Ascending aorta (tissue), 2 donors: Measurements from ENCODE around the gene TRIO. TPM values are rescaled to one million over a fixed set of nuclear protein-coding genes. Genes with fewer than 3 reads are reported as not detected.

Experiments used
- DNase-seq, 2 donors: peaks; one replicate each; pipeline ENCODE4 v3.0.0-alpha.2; 2019; ENCODE audit warnings: low spot score in 2 of 2
- H3K27ac ChIP-seq, 2 donors: fragments of 200-600 bp; sonication (generic); one replicate each; pipeline ENCODE4 v1.5.1; 2016 to 2017; ENCODE audit warnings: mild to moderate bottlenecking in 1 of 2
- H3K27me3 ChIP-seq: fragments of 200-600 bp; sonication (generic); one replicate; pipeline ENCODE4 v1.5.1; 2017
- H3K36me3 ChIP-seq, 2 donors: fragments of 200-600 bp; sonication (generic); one replicate each; pipeline ENCODE4 v1.5.1; 2016
- H3K4me1 ChIP-seq, 2 donors: fragments of 200-600 bp; sonication (generic); one replicate each; pipeline ENCODE4 v1.5.1; 2016 to 2017; ENCODE audit warnings: mild to moderate bottlenecking in 1 of 2
- H3K4me3 ChIP-seq, 2 donors: fragments of 200-600 bp; sonication (generic); one replicate each; pipeline ENCODE4 v1.5.1; 2016 to 2017; ENCODE audit warnings: mild to moderate bottlenecking in 1 of 2
- H3K9me3 ChIP-seq, 2 donors: fragments of 200-600 bp; sonication (generic); one replicate each; pipeline ENCODE4 v1.5.1; 2016
- intact Hi-C: fragments of 100-400 bp; cut with DNase I; formaldehyde crosslinking; loops from one replicate; pipeline ENCODE4 v1.15.1; 2023
- total RNA-seq: library from RNA; depleted of rRNA; stranded (reverse); fragments of >200 nt; gene quantifications from one replicate; pipeline ENCODE4 v1.1.0, GENCODE V29; 2016
- TF ChIP-seq, protein P1 (sequence below), 3 experiments: fragments of 200-600 bp in 2 of 3; fragments of 450-650 bp in 1 of 3; sonication (generic) in 2 of 3; IDR thresholded peaks; one replicate each; pipeline ENCODE4 v1.5.1; 2016 to 2019; ENCODE audit warnings: antibody characterized with exemption in 3 of 3, mild to moderate bottlenecking in 1 of 3, moderate library complexity in 1 of 3

TRIO gene
- total RNA-seq, 1 donor from 2014 or later: 262 TPM

DNA sequence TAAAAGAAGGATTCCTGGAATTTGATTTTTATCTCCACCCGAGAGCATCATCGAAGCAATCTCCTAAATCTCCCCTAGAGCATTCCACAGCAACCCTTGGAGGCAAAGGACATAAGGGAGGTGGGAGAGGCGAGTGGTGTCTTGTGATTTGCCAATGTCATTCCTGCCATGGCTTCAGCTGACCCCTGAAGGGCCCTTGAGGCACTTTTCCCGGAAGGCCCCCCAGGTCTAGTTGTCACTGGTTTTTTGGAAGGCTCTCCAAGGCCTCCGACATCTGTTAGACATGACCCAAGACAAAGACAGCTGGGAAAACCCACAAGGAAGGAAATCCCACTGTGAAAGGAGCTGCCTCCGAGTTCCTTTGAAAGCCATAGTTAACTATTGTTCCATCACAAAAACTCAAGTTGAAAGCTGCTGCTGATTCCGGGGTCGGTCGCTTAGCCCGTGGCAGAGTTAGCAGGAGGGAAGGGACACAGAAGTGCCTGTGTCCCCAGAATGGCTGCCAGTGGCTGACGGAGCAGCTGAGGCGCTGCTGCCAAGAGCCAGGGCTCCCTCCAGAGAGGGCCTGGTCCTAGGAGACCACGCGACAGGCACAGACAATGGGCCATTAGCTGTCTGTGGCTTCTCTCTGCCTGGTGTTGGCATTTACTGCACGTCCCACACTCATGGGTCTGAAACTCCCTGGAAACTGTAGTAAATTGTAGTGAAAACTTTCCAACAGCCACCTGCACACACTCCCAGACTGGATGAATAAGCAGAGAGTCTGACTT lies 24.4 kb upstream of the TRIO start:
- Histone ChIP-seq H3K27me3 (no peaks in the 10 kb centered on the region), H3K27ac (no peak overlapping the region), H3K4me3 (no peak overlapping the region), H3K4me1 (no peaks in the 10 kb centered on the region), H3K9me3 (no peaks in the 10 kb centered on the region), H3K36me3 (no peaks in the 10 kb centered on the region)
- intact Hi-C loops: no loop called here
- no peak for DNase-seq
- TF ChIP-seq, protein P1, sequence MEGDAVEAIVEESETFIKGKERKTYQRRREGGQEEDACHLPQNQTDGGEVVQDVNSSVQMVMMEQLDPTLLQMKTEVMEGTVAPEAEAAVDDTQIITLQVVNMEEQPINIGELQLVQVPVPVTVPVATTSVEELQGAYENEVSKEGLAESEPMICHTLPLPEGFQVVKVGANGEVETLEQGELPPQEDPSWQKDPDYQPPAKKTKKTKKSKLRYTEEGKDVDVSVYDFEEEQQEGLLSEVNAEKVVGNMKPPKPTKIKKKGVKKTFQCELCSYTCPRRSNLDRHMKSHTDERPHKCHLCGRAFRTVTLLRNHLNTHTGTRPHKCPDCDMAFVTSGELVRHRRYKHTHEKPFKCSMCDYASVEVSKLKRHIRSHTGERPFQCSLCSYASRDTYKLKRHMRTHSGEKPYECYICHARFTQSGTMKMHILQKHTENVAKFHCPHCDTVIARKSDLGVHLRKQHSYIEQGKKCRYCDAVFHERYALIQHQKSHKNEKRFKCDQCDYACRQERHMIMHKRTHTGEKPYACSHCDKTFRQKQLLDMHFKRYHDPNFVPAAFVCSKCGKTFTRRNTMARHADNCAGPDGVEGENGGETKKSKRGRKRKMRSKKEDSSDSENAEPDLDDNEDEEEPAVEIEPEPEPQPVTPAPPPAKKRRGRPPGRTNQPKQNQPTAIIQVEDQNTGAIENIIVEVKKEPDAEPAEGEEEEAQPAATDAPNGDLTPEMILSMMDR (IDR thresholded peaks at IDR 0.05): no peak

DNA sequence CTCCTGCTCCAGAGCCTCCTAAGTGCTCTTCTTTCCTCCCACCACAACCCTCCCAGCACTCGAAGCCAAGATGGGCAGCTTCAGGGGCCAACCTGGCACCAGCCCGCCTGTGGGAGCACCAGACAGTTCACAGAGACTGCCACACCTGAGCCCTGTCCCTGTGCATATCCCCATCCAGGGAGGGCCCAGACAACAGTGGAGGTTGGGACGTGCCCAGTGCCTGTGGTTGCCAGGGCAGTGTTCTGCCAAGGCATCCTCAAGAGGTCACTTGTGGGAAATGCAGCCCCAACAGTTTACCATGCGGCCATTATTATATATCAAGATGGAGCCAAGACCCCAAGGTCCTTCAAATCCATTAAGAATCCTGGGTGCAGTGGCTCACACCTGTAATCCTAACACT lies 23.0 kb upstream of the TRIO start:
- Histone ChIP-seq H3K9me3 (no peaks in the 10 kb centered on the region), H3K4me3 (no peak overlapping the region), H3K27ac (no peak overlapping the region), H3K36me3 (no peaks in the 10 kb centered on the region), H3K4me1 (no peaks in the 10 kb centered on the region), H3K27me3 (no peaks in the 10 kb centered on the region)
- TF ChIP-seq, protein P1 (IDR thresholded peaks at IDR 0.05): no peak
- intact Hi-C loops: no loop called here
- no peak for DNase-seq

DNA sequence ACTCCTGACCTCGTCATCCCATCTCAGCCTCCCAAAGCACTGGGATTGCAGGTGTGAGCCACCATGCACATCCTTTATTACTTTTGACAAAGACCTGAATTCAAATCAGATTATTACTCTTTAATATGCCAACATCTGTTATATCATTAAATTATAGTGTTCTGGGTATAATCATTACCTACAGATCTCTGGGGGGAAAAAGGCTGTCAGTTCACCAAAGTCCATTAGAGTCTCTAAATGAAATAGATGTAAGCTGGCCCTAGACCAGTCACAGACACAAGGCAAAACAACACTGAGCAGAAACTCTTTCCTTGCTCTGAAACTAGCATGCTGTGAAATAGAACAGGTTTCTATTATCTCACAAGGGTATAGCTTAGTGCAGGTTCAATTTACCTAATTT lies 21.6 kb upstream of the TRIO start:
- H3K9me3 ChIP-seq: no peaks in the 10 kb centered on the region
- H3K4me3 ChIP-seq: no peak overlapping the region
- TF ChIP-seq, protein P1 (IDR thresholded peaks at IDR 0.05): no peak
- no peak overlapping the region for H3K27ac ChIP-seq
- no peaks in the 10 kb centered on the region for H3K4me1 ChIP-seq
- H3K36me3 ChIP-seq: no peaks in the 10 kb centered on the region
- DNase-seq: no peak
- no peaks in the 10 kb centered on the region for H3K27me3 ChIP-seq
- intact Hi-C loops: no loop called here

DNA sequence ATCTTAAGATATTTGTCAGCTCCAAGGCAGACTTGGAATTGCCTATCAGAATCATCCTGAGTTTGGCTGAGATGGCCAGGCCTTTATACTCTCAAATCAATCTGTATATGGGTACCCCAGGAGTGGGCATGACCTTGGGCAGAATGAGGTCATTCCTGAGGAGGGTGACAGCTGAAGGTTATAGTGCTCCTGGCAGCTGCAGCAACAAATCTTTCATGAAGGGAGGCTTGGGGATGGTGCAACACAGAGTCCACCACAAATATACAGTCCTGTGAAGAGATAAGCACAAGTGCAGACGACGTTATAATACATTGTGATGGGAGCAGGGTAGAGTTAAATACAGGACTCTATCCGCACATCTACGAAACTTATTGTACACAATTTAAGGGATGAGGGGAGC lies 21.1 kb upstream of the TRIO start:
- TF ChIP-seq, protein P1 (IDR thresholded peaks at IDR 0.05): no peak
- intact Hi-C loops: no loop called here
- DNase-seq: no peak

DNA sequence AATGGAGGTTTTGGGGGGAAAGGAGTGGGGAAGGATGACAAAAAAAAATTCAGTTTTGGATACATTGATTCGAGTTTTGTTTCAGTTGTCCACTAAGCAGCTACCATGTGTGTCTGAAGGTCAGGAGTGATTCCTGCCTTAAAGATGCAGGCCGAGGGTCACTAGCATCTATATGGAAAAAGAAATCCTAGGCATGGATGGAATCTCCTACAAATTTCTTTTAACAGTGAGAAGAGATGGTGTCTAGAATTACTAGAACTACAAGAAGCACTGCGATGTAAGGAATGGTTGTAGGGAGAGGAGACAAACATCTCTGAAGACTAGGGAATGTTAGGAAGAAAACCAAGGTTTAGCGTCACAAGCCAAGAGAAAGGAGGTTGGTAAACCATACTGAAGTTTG lies 19.6 kb upstream of the TRIO start:
- Histone ChIP-seq H3K4me3 (no peak overlapping the region), H3K4me1 (no peaks in the 10 kb centered on the region), H3K36me3 (no peaks in the 10 kb centered on the region), H3K9me3 (no peaks in the 10 kb centered on the region), H3K27me3 (no peaks in the 10 kb centered on the region), H3K27ac (no peak overlapping the region)
- no peak for DNase-seq
- TF ChIP-seq, protein P1 (IDR thresholded peaks at IDR 0.05): no peak
- intact Hi-C loops: no loop called here

More for the DNA sequence above, 21.1 kb upstream of the TRIO start:
- no peaks in the 10 kb centered on the region for H3K9me3 ChIP-seq
- H3K36me3 ChIP-seq: no peaks in the 10 kb centered on the region
- no peaks in the 10 kb centered on the region for H3K27me3 ChIP-seq
- H3K4me1 ChIP-seq: no peaks in the 10 kb centered on the region
- no peak overlapping the region for H3K4me3 ChIP-seq
- H3K27ac ChIP-seq: no peak overlapping the region
